Calu3 (cell line): ENCODE data around the gene FERMT1. TPM values are rescaled to one million over a fixed set of nuclear protein-coding genes. Genes with fewer than 3 reads are reported as not detected.
A peak's percentile ranks its signal among the peaks of the same experiment; 100 is the strongest.

Experiments used
- BruUV-seq: library from RNA; stranded (reverse); fragments of 400-500 nt; replicated peaks from 2 replicates; lab custom pipeline; 2021; lab: Mats Ljungman, UMichigan
- CTCF ChIA-PET: fragments of 300-600 bp; sonication (Branson Sonifier 250); formaldehyde crosslinking; loops from one replicate; lab custom pipeline; 2022; ENCODE audit warnings: antibody characterized with exemption; lab: Charles Lee
- DNase-seq: peaks from one replicate; pipeline ENCODE4 v3.0.0; 2022
- H3K27ac Mint-ChIP-seq: one replicate; pipeline ENCODE4 v1.8.0; 2022; ENCODE audit warnings: mixed read lengths; ENCODE audit not compliant: unreplicated experiment
- H3K27me3 Mint-ChIP-seq: one replicate; pipeline ENCODE4 v1.8.0; 2022; ENCODE audit warnings: mixed read lengths; ENCODE audit not compliant: unreplicated experiment
- H3K36me3 Mint-ChIP-seq: one replicate; pipeline ENCODE4 v1.8.0; 2022; ENCODE audit warnings: mild to moderate bottlenecking, moderate library complexity, mixed read lengths; ENCODE audit not compliant: insufficient read depth, unreplicated experiment
- H3K4me1 Mint-ChIP-seq: one replicate; pipeline ENCODE4 v1.8.0; 2022; ENCODE audit warnings: mild to moderate bottlenecking, low read depth, mixed read lengths; ENCODE audit not compliant: unreplicated experiment
- H3K4me3 Mint-ChIP-seq: one replicate; pipeline ENCODE4 v1.8.0; 2022; ENCODE audit warnings: mild to moderate bottlenecking, low read depth, moderate library complexity, mixed read lengths; ENCODE audit not compliant: unreplicated experiment
- H3K9me3 Mint-ChIP-seq: one replicate; pipeline ENCODE4 v1.8.0; 2022; ENCODE audit warnings: low read depth, mixed read lengths; ENCODE audit not compliant: unreplicated experiment
- intact Hi-C: fragments of 100-400 bp; cut with micrococcal nuclease; formaldehyde crosslinking; loops from one replicate; pipeline ENCODE4 v1.10.0; 2022; ENCODE audit not compliant: unreplicated experiment
- total RNA-seq: library from RNA; stranded (reverse); gene quantifications from 2 replicates; pipeline ENCODE4 v1.2.3, GENCODE V29; 2022
- TF ChIP-seq, protein P1 (sequence below): fragments of 200-600 bp; IDR thresholded peaks from one replicate; pipeline ENCODE4 v1.8.0; 2022; ENCODE audit warnings: antibody characterized with exemption; ENCODE audit not compliant: unreplicated experiment

The FERMT1 gene
- total RNA-seq, 1 experiment from 2014 or later, result 23.5 TPM

DNA sequence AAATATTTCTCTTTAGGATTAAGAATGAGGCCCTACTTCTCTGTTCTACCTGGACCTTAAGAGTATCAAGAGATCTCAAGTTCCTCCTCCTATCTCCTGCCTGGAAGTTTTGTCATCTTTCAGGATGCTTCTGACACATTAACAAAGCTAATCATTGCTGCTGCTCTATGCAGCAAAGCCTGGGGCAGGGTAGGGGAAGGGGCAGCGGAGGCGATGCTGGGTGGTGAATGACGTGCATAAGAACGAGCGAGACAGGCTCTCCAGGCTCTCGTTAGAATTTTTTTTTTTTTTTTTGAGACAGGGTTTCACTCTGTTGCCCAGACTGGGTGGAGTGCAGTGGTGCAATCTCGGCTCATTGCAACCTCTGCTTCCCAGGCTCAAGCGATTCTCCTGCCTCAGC, 31.2 kb downstream of the FERMT1 start:
- BruUV-seq, result no TSS peak
- Mint-ChIP-seq H3K36me3 (peaks cover 31% of the 10 kb centered on the region), H3K27me3 (no peaks in the 10 kb centered on the region), H3K27ac (no peak overlapping the region), H3K9me3 (no peaks in the 10 kb centered on the region), H3K4me3 (no peak overlapping the region), H3K4me1 (no peaks in the 10 kb centered on the region)
- TF ChIP-seq, protein P1, sequence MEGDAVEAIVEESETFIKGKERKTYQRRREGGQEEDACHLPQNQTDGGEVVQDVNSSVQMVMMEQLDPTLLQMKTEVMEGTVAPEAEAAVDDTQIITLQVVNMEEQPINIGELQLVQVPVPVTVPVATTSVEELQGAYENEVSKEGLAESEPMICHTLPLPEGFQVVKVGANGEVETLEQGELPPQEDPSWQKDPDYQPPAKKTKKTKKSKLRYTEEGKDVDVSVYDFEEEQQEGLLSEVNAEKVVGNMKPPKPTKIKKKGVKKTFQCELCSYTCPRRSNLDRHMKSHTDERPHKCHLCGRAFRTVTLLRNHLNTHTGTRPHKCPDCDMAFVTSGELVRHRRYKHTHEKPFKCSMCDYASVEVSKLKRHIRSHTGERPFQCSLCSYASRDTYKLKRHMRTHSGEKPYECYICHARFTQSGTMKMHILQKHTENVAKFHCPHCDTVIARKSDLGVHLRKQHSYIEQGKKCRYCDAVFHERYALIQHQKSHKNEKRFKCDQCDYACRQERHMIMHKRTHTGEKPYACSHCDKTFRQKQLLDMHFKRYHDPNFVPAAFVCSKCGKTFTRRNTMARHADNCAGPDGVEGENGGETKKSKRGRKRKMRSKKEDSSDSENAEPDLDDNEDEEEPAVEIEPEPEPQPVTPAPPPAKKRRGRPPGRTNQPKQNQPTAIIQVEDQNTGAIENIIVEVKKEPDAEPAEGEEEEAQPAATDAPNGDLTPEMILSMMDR, result no peak
- CTCF ChIA-PET, result no interaction called here
- DNase-seq, result no peak
- intact Hi-C loops, result no loop called here

DNA sequence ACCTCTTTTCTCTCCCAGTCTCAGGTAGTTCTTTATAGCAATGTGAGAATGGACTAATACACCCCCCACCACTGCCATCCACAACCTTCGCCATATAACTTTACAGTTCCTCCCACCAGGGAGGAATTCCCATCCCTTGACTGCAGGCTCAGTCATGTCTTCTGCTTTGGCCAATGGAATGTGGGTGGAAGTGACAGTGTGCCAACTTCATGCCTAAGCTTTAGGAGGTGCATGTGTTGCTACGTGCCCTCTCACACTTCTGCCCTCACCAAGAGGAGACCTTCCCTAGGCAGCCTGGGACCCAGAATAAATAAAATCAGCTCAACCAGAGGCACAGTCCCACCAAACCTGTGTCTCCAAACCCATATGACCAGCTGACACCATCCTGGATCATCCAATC, 36.0 kb downstream of the FERMT1 start:
- Mint-ChIP-seq H3K4me1 (no peaks in the 10 kb centered on the region), H3K9me3 (no peaks in the 10 kb centered on the region), H3K27me3 (no peaks in the 10 kb centered on the region), H3K27ac (no peak overlapping the region), H3K4me3 (no peak overlapping the region), H3K36me3 (peaks cover 30% of the 10 kb centered on the region)
- intact Hi-C loops, result no loop called here
- CTCF ChIA-PET, result no interaction called here
- TF ChIP-seq, protein P1, result no peak
- no peak for DNase-seq
- no TSS peak for BruUV-seq

DNA sequence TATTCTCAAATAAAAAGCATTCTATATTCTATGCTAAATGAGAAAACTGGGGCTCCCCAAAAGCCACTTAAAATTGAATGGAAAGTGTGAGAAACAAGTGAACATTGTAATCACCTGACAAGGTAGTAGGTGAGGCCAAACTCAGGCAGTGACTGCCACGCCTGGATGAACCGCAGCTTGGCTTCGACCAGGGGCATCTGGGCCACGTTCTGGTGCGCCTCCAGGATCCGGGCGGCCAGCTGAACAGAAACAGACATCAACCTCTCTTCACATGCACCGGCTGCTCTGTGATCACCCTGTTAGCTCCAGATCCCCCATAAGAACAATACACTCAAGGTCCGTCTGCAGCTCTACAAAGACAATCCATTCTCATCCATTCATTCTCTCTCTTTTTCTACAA, 38.9 kb downstream of the FERMT1 start:
- H3K4me1 Mint-ChIP-seq, result no peaks in the 10 kb centered on the region
- BruUV-seq, result no TSS peak
- intact Hi-C loops, result no loop called here
- H3K4me3 Mint-ChIP-seq, result no peak overlapping the region
- TF ChIP-seq, protein P1, result no peak
- H3K27me3 Mint-ChIP-seq, result no peaks in the 10 kb centered on the region
- H3K36me3 Mint-ChIP-seq, result peaks cover 31% of the 10 kb centered on the region
- no peaks in the 10 kb centered on the region for H3K9me3 Mint-ChIP-seq
- no peak overlapping the region for H3K27ac Mint-ChIP-seq
- no peak for DNase-seq
- CTCF ChIA-PET, result interaction anchor here (0.6 kb wide), 1 partner anchor 52 kb away, joined by 5 read pairs; no protein-coding TSS in a partner anchor

DNA sequence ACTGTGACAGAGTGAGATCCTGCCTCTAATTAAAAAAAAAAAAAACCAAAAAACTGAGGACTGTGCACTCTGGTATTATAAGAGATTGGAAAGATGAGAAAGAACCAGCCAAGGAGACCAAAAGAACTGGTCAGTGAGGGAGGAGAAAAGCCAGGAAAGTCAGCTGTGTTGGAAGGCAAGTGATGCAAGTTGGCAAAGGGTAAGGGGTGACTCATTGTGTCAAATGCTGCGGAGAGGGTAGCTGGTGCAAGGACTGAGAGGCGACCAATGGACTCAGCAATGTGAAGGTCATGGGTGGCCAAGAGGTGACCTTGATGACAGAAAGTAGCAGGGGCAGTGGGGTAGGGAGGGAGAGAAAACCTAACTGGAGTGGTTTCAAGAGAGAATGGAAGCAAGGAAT, 41.6 kb downstream of the FERMT1 start:
- peaks cover 25% of the 10 kb centered on the region for H3K36me3 Mint-ChIP-seq
- H3K9me3 Mint-ChIP-seq, result no peaks in the 10 kb centered on the region
- intact Hi-C loops, result no loop called here
- CTCF ChIA-PET, result interaction anchor here (0.7 kb wide), 1 partner anchor 277 kb away, joined by 3 read pairs; no protein-coding TSS in a partner anchor
- TF ChIP-seq, protein P1, result no peak
- no TSS peak for BruUV-seq
- no peak for DNase-seq
- H3K27me3 Mint-ChIP-seq, result no peaks in the 10 kb centered on the region
- H3K4me1 Mint-ChIP-seq, result no peaks in the 10 kb centered on the region
- no peak overlapping the region for H3K4me3 Mint-ChIP-seq
- peak overlapping the region; percentile 54 for H3K27ac Mint-ChIP-seq
